Stimulated activated naive CD4-positive, alpha-beta T cell (primary cell): Measurements from ENCODE around the gene CKB.

Experiments used
- DNase-seq, 6 experiments: peaks; one replicate each; lab custom pipeline; 2025; lab: John Stamatoyannopoulos, UW

Gene CKB

GRCh38 chr14:103522649-103523574 lies at the start of gene CKB:
CKB (minus strand) TSS chr14:103522830; CDS start chr14:103522493, 337 bp downstream.
- DNase-seq: no peak

- DNase-seq: no peak
Measured at GRCh38 chr14:103569408-103569807, 46.8 kb upstream of the CKB start.

GRCh38 chr14:103568952-103569351 lies 46.3 kb upstream of the CKB start:
- no peak for DNase-seq

GRCh38 chr14:103563844-103564505 lies 41.3 kb upstream of the CKB start:
- no peak for DNase-seq

GRCh38 chr14:103563226-103563620 lies 40.6 kb upstream of the CKB start:
- no peak for DNase-seq

GRCh38 chr14:103562429-103563225 lies 40.0 kb upstream of the CKB start, which contains the start of the genes BAG5 and COA8:
BAG5 (minus strand) TSS chr14:103562657; CDS start chr14:103561164, 1,493 bp downstream.
COA8 (plus strand) TSS chr14:103562960; CDS start chr14:103563002, 42 bp downstream.
- DNase-seq: peak; percentile 68 to 97 (median 87)

- no peak for DNase-seq
Measured at GRCh38 chr14:103562179-103562428, 39.5 kb upstream of the CKB start.

- DNase-seq: peak in 4 of 6 experiments; percentile 21 to 53 (median 36)
Measured at GRCh38 chr14:103561381-103562178, 39.0 kb upstream of the CKB start.

GRCh38 chr14:103560691-103561090 lies 38.1 kb upstream of the CKB start:
- no peak for DNase-seq

GRCh38 chr14:103559766-103560165 lies 37.1 kb upstream of the CKB start:
- DNase-seq: no peak

- no peak for DNase-seq
Measured at GRCh38 chr14:103558071-103558882, 35.6 kb upstream of the CKB start.

- no peak for DNase-seq
Measured at GRCh38 chr14:103556946-103557758, 34.5 kb upstream of the CKB start.

GRCh38 chr14:103555559-103556337 lies 33.1 kb upstream of the CKB start:
- DNase-seq: no peak

GRCh38 chr14:103552846-103553210 lies 30.2 kb upstream of the CKB start:
- DNase-seq: no peak

- no peak for DNase-seq
Measured at GRCh38 chr14:103552011-103552845, 29.6 kb upstream of the CKB start.

- no peak for DNase-seq
Measured at GRCh38 chr14:103551338-103551762, 28.7 kb upstream of the CKB start.

- no peak for DNase-seq
Measured at GRCh38 chr14:103550451-103551337, 28.1 kb upstream of the CKB start.
